Peyer's patch (tissue), 4 donors: Measurements from ENCODE around the gene RAD18. TPM values are rescaled to one million over a fixed set of nuclear protein-coding genes. Genes with fewer than 3 reads are reported as not detected.

Source experiments
- DNase-seq, 3 donors: peaks; one replicate each; pipeline ENCODE4 v3.0.0-alpha.2; 2017 to 2019
- H3K27ac ChIP-seq, 4 donors: fragments of 200-600 bp; sonication (generic); one replicate each; pipeline ENCODE4 v1.5.1; 2016 to 2019
- H3K27me3 ChIP-seq, 2 donors: fragments of 200-600 bp; sonication (generic); one replicate each; pipeline ENCODE4 v1.5.1; 2019
- H3K36me3 ChIP-seq, 3 donors: fragments of 200-600 bp; sonication (generic); one replicate each; pipeline ENCODE4 v1.5.1; 2016 to 2019
- H3K4me1 ChIP-seq, 4 donors: fragments of 200-600 bp; sonication (generic); one replicate each; pipeline ENCODE4 v1.5.1; 2016 to 2019
- H3K4me3 ChIP-seq, 4 donors: fragments of 200-600 bp; sonication (generic); 1 replicate in 3 of 4; 2 replicates in 1 of 4; pipeline ENCODE4 v1.5.1; 2016 to 2019; ENCODE audit warnings: mild to moderate bottlenecking in 1 of 4
- H3K9me3 ChIP-seq, 4 donors: fragments of 200-600 bp; sonication (generic); one replicate each; pipeline ENCODE4 v1.5.1; 2016 to 2019; ENCODE audit warnings: mild to moderate bottlenecking in 1 of 4
- POLR2A ChIP-seq, 2 donors: fragments of 450-650 bp; IDR thresholded peaks; one replicate each; pipeline ENCODE4 v1.5.1; 2017; ENCODE audit warnings: antibody characterized with exemption in 2 of 2, mild to moderate bottlenecking in 2 of 2, moderate library complexity in 2 of 2
- total RNA-seq, 4 donors: library from RNA; depleted of rRNA; stranded (reverse); fragments of >200 nt; gene quantifications; one replicate each; pipeline ENCODE4 v1.1.0, GENCODE V29; 2016
- TF ChIP-seq, protein P1 (sequence below), 6 experiments: fragments of 450-650 bp in 4 of 6; fragments of 200-600 bp in 2 of 6; sonication (generic) in 1 of 6; IDR thresholded peaks; one replicate each; pipeline ENCODE4 v1.5.1; 2017 to 2019; ENCODE audit warnings: antibody characterized with exemption in 6 of 6, mild to moderate bottlenecking in 3 of 6, moderate library complexity in 1 of 6

The RAD18 gene
- total RNA-seq, 4 donors from 2014 or later: 6.5 to 26.4 (median 10.3) TPM

DNA sequence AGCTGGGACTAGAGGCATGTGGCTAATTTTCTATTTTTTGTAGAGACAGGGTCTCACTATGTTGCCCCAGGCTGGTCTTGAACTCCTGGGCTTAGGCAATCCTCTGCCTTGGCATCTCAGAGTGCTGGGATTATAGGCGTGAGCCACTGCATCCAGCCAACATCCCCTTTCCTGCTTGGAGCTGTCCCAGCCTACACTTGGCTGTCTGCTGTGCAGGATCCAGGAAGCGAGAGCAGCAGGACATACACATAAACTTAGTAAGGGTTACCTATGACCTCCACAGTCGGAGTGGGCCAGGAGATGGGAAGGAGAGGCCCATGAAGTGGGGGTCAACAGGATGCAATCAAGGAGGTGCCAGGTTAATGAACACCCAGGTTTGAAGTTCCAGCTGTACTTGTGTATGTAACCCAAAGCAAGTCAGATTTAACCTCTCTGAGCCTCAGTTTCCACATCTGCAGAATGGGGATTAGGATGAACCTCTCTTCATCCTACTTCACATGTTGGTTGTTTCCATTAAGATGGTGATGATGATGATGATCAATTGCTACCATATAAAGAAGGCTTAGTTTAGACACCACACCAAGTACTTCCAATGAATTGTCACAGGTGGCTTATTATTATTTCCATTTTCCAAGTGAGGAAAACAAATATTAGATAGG lies 124.4 kb downstream of the RAD18 start:
- no peak for DNase-seq
- no peaks in the 10 kb centered on the region for H3K27me3 ChIP-seq
- H3K36me3 ChIP-seq: no peaks in the 10 kb centered on the region
- H3K9me3 ChIP-seq: no peaks in the 10 kb centered on the region
- no peak overlapping the region for H3K4me3 ChIP-seq
- TF ChIP-seq POLR2A (IDR thresholded peaks at IDR 0.05): no peak
- TF ChIP-seq, protein P1, sequence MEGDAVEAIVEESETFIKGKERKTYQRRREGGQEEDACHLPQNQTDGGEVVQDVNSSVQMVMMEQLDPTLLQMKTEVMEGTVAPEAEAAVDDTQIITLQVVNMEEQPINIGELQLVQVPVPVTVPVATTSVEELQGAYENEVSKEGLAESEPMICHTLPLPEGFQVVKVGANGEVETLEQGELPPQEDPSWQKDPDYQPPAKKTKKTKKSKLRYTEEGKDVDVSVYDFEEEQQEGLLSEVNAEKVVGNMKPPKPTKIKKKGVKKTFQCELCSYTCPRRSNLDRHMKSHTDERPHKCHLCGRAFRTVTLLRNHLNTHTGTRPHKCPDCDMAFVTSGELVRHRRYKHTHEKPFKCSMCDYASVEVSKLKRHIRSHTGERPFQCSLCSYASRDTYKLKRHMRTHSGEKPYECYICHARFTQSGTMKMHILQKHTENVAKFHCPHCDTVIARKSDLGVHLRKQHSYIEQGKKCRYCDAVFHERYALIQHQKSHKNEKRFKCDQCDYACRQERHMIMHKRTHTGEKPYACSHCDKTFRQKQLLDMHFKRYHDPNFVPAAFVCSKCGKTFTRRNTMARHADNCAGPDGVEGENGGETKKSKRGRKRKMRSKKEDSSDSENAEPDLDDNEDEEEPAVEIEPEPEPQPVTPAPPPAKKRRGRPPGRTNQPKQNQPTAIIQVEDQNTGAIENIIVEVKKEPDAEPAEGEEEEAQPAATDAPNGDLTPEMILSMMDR (IDR thresholded peaks at IDR 0.05): no peak
- H3K27ac ChIP-seq: no peak overlapping the region
- no peaks in the 10 kb centered on the region for H3K4me1 ChIP-seq

GRCh38 chr3:8838234-8838633 lies 125.0 kb downstream of the RAD18 start:
- Histone ChIP-seq H3K9me3 (no peaks in the 10 kb centered on the region), H3K27ac (no peak overlapping the region), H3K4me1 (no peaks in the 10 kb centered on the region), H3K36me3 (no peaks in the 10 kb centered on the region), H3K4me3 (no peak overlapping the region), H3K27me3 (no peaks in the 10 kb centered on the region)
- TF ChIP-seq POLR2A (IDR thresholded peaks at IDR 0.05): no peak
- TF ChIP-seq, protein P1 (IDR thresholded peaks at IDR 0.05): no peak
- no peak for DNase-seq

- TF ChIP-seq POLR2A (IDR thresholded peaks at IDR 0.05): no peak
- TF ChIP-seq, protein P1 (IDR thresholded peaks at IDR 0.05): no peak
- H3K36me3 ChIP-seq: no peaks in the 10 kb centered on the region
Measured at GRCh38 chr3:8837162-8837561, 126.1 kb downstream of the RAD18 start.

GRCh38 chr3:8836096-8836495 lies 127.2 kb downstream of the RAD18 start:
- Histone ChIP-seq H3K4me3 (no peak overlapping the region), H3K36me3 (no peaks in the 10 kb centered on the region), H3K4me1 (no peaks in the 10 kb centered on the region), H3K27me3 (no peaks in the 10 kb centered on the region), H3K27ac (no peak overlapping the region), H3K9me3 (no peaks in the 10 kb centered on the region)
- DNase-seq: no peak
- TF ChIP-seq, protein P1 (IDR thresholded peaks at IDR 0.05): no peak
- no peak for TF ChIP-seq POLR2A (IDR thresholded peaks at IDR 0.05)

More at GRCh38 chr3:8837162-8837561, 126.1 kb downstream of the RAD18 start:
- Histone ChIP-seq H3K4me1 (no peaks in the 10 kb centered on the region), H3K27ac (no peak overlapping the region), H3K27me3 (no peaks in the 10 kb centered on the region), H3K4me3 (no peak overlapping the region), H3K9me3 (no peaks in the 10 kb centered on the region)
- no peak for DNase-seq

DNA sequence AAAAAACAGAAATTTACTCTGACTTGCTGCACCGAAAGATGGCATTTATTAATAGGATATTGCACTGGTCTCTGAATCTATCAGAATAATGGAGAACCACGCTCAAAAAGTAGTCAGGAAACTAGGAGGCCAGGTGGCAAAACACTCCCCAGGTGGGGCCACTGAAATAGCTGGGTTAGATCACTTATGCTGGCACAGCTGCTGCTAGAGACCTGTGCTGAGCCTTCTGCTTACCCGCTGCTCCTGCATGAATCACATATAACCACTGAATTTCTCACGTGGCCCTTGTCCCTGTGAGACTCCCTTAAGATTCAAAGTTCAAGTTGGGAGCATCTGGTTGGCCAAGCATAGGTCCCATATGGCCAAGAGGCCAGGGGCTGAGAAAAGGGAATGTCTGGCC lies 127.9 kb downstream of the RAD18 start:
- Histone ChIP-seq H3K4me1 (no peaks in the 10 kb centered on the region), H3K4me3 (no peak overlapping the region), H3K36me3 (no peaks in the 10 kb centered on the region), H3K27ac (no peak overlapping the region), H3K9me3 (no peaks in the 10 kb centered on the region), H3K27me3 (no peaks in the 10 kb centered on the region)
- DNase-seq: no peak
- TF ChIP-seq, protein P1 (IDR thresholded peaks at IDR 0.05): no peak
- no peak for TF ChIP-seq POLR2A (IDR thresholded peaks at IDR 0.05)
